Trophoblast cell (in vitro differentiated cells and primary cell): ENCODE data around the gene TACC2.

ENCODE experiments used
- DNase-seq, 2 donors: peaks; one replicate each; pipeline ENCODE4 v3.0.0-alpha.2; 2016
- H2AFZ ChIP-seq: 2 replicates; pipeline ENCODE4 v1.6.1; 2013; ENCODE audit warnings: low read length, moderate library complexity, mild to moderate bottlenecking; ENCODE audit not compliant: insufficient read depth, poor library complexity
- H2AK5ac ChIP-seq: 2 replicates; pipeline ENCODE4 v1.6.1; 2013; ENCODE audit warnings: mild to moderate bottlenecking, low read length
- H2BK120ac ChIP-seq: 2 replicates; pipeline ENCODE4 v1.6.1; 2013; ENCODE audit warnings: low read length, mild to moderate bottlenecking, moderate library complexity; ENCODE audit not compliant: insufficient read depth, poor library complexity
- H2BK12ac ChIP-seq: 2 replicates; pipeline ENCODE4 v1.6.1; 2013; ENCODE audit warnings: mild to moderate bottlenecking, low read length, moderate library complexity
- H2BK5ac ChIP-seq: 2 replicates; pipeline ENCODE4 v1.6.1; 2013; ENCODE audit warnings: low read length, low read depth, moderate library complexity, mild to moderate bottlenecking; ENCODE audit not compliant: poor library complexity
- H3K14ac ChIP-seq: 2 replicates; pipeline ENCODE4 v1.6.1; 2013; ENCODE audit warnings: mild to moderate bottlenecking, low read length
- H3K18ac ChIP-seq: 2 replicates; pipeline ENCODE4 v1.6.1; 2013; ENCODE audit warnings: mild to moderate bottlenecking, low read length
- H3K23ac ChIP-seq: 2 replicates; pipeline ENCODE4 v1.6.1; 2013; ENCODE audit warnings: low read length
- H3K27ac ChIP-seq: 2 replicates; pipeline ENCODE4 v1.5.1; 2013; ENCODE audit warnings: low read depth, mild to moderate bottlenecking, inconsistent platforms, low read length, moderate library complexity
- H3K27me3 ChIP-seq: 2 replicates; pipeline ENCODE4 v1.6.1; 2013; ENCODE audit warnings: inconsistent platforms, mild to moderate bottlenecking, low read length, moderate library complexity; ENCODE audit not compliant: insufficient read depth
- H3K36me3 ChIP-seq, 2 experiments: 1 replicate in 1 of 2; 2 replicates in 1 of 2; pipeline ENCODE4 v1.6.1; 2013; ENCODE audit warnings: low read length in 2 of 2, mild to moderate bottlenecking in 2 of 2, moderate library complexity in 1 of 2; ENCODE audit not compliant: insufficient read depth in 2 of 2, control insufficient read depth in 1 of 2
- H3K4ac ChIP-seq: 2 replicates; pipeline ENCODE4 v1.6.1; 2013; ENCODE audit warnings: low read depth, mild to moderate bottlenecking, low read length, moderate library complexity
- H3K4me1 ChIP-seq, 2 experiments: 1 replicate in 1 of 2; 2 replicates in 1 of 2; pipeline ENCODE4 v1.6.1; 2013; ENCODE audit warnings: low read length in 2 of 2, mild to moderate bottlenecking in 2 of 2, moderate library complexity in 1 of 2; ENCODE audit not compliant: insufficient read depth in 2 of 2, control insufficient read depth in 1 of 2
- H3K4me2 ChIP-seq: 2 replicates; pipeline ENCODE4 v1.6.1; 2013; ENCODE audit warnings: inconsistent platforms, mild to moderate bottlenecking, low read length, moderate library complexity
- H3K4me3 ChIP-seq: 2 replicates; pipeline ENCODE4 v1.5.1; 2013; ENCODE audit warnings: mild to moderate bottlenecking, low read depth, low read length, inconsistent platforms
- H3K79me1 ChIP-seq: one replicate; pipeline ENCODE4 v1.6.1; 2013; ENCODE audit warnings: low read length
- H3K79me2 ChIP-seq: 2 replicates; pipeline ENCODE4 v1.6.1; 2013; ENCODE audit warnings: low read length, mild to moderate bottlenecking; ENCODE audit not compliant: control insufficient read depth, insufficient read depth, poor library complexity
- H3K9ac ChIP-seq: 2 replicates; pipeline ENCODE4 v1.6.1; 2013; ENCODE audit warnings: mild to moderate bottlenecking, low read length
- H3K9me3 ChIP-seq: 2 replicates; pipeline ENCODE4 v1.6.1; 2013; ENCODE audit warnings: low read depth, mild to moderate bottlenecking, control low read depth, inconsistent platforms, low read length; ENCODE audit not compliant: insufficient read depth
- H4K12ac ChIP-seq: 2 replicates; pipeline ENCODE4 v1.6.1; 2013; ENCODE audit warnings: low read depth, mild to moderate bottlenecking, low read length, moderate library complexity
- H4K8ac ChIP-seq: 2 replicates; pipeline ENCODE4 v1.6.1; 2013; ENCODE audit warnings: low read depth, mild to moderate bottlenecking, low read length, moderate library complexity
- H4K91ac ChIP-seq: one replicate; pipeline ENCODE4 v1.6.1; 2013; ENCODE audit warnings: low read depth, mild to moderate bottlenecking, low read length, moderate library complexity
- WGBS: extraction: QIAGEN DNeasy Blood & Tissue Kit; methylation state at CpG from one replicate; pipeline ENCODE4 v1.1.7; 2013; ENCODE audit warnings: missing lambda C conversion rate; ENCODE audit not compliant: insufficient read length, insufficient coverage; ENCODE audit errors: extremely low coverage; 5-methylcytosine and 5-hydroxymethylcytosine counted together

TACC2 gene

DNA sequence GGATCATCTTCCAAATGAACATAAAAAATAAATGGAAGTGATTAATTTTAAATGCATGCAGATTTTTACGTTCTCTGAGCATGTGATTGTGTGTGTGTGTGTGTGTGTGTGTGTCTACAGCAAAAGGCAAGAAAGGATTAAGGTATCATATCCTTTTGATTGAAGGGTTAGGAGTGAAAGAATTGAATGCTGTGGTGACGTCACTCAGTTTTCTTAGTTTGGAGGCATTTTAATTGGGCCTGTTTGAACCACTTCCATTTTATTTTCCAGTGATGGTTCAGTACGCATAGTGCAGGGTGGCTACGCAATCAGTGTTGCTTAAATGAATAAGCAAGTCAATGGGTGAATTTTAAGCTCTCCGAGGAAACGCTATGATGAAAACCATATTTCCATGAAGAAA lies 31.3 kb downstream of the TACC2 start:
- Histone ChIP-seq H4K8ac (no peak overlapping the region), H2BK12ac (no peak overlapping the region), H2AFZ (no peak overlapping the region), H3K27me3 (no peaks in the 10 kb centered on the region), H4K12ac (no peak overlapping the region), H2BK120ac (no peak overlapping the region), H3K14ac (no peak overlapping the region), H3K4ac (no peak overlapping the region), H3K4me1 (peaks cover 7 to 10% of the 10 kb centered on the region in 2 experiments), H2AK5ac (no peak overlapping the region), H3K9ac (no peak overlapping the region), H2BK5ac (no peak overlapping the region), H3K79me2 (peaks cover 2% of the 10 kb centered on the region), H3K23ac (no peak overlapping the region), H3K18ac (no peak overlapping the region), H3K4me3 (no peak overlapping the region), H3K27ac (no peak overlapping the region), H4K91ac (no peak overlapping the region), H3K36me3 (no peaks in the 10 kb centered on the region), H3K9me3 (no peaks in the 10 kb centered on the region), H3K79me1 (no peaks in the 10 kb centered on the region), H3K4me2 (no peak overlapping the region)
- no CpG with 5 or more reads among the region's 6 CpGs for WGBS
- DNase-seq, result no peak

DNA sequence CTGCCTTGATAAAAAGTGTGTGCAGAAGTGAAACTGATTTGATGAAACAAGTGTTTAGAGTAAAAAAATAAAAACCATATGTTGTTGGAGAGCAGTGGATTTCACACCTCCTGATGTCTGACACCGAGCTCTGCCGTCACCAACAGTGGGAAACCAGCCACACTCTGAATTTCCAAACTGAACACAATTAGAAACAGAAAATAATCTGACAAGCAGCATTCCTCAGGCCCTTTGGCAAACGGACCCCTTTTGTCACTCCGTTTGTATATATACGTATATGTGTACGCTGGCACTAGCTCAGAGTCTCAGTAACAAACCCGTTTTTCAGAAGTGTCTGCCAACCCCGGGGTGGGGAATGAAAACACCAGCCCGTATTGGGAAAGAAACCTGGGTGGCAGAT lies 32.4 kb downstream of the TACC2 start:
- Histone ChIP-seq H3K23ac (no peak overlapping the region), H3K79me1 (no peaks in the 10 kb centered on the region), H3K79me2 (peaks cover 2% of the 10 kb centered on the region), H2AK5ac (no peak overlapping the region), H3K4me3 (no peak overlapping the region), H3K18ac (no peak overlapping the region), H2AFZ (no peak overlapping the region), H3K9me3 (no peaks in the 10 kb centered on the region), H4K8ac (no peak overlapping the region), H3K4ac (no peak overlapping the region), H2BK120ac (no peak overlapping the region), H3K27ac (no peak overlapping the region), H3K36me3 (no peaks in the 10 kb centered on the region), H3K4me2 (no peak overlapping the region), H2BK5ac (no peak overlapping the region), H3K14ac (no peak overlapping the region), H3K4me1 (peaks cover 7 to 10% of the 10 kb centered on the region in 2 experiments), H3K9ac (no peak overlapping the region), H4K12ac (no peak overlapping the region), H3K27me3 (no peaks in the 10 kb centered on the region), H2BK12ac (no peak overlapping the region), H4K91ac (no peak overlapping the region)
- no peak for DNase-seq
- no CpG with 5 or more reads among the region's 9 CpGs for WGBS

DNA sequence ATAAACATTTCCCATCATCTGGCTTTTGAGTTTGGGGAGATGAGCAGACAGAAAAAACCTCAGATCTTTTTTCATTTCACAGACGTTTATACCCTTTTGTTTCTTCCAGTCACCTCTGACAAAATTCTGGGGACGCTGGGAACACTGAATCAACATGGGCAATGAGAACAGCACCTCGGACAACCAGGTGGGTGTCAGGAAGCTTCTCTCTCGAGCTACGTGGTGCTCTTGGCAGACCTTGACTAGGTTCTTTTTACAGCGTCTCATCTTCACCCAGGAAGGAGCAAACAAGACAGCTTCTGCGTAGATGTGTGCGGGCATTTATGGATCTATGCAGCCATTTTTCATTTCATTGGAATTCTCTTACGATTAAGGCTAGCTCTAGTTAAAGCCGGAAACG lies 32.9 kb downstream of the TACC2 start:
- Histone ChIP-seq H3K18ac (no peak overlapping the region), H3K79me2 (peaks cover 2% of the 10 kb centered on the region), H3K4me2 (no peak overlapping the region)

DNA sequence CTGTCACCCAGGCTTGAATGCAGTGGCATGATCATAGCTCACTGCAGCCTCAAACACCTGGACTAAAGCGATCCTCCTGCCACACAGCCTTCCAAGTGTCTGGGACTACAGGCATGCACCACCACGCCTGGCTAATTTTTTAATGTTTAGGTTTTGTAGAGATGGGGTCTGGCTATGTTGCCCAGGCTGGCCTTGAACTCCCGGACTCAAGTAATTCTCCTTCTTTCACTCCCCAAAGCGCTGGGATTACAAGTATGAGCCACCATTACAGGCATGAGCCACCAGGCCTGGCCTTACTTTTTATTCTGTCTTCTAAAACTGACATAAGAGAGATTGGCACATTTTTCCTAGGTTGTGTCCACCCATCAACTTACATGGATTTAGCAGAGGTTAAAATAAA lies 33.3 kb downstream of the TACC2 start:
- Histone ChIP-seq H2AFZ (no peak overlapping the region), H3K14ac (no peak overlapping the region), H2BK12ac (no peak overlapping the region), H2BK120ac (no peak overlapping the region), H4K8ac (no peak overlapping the region), H3K79me2 (peaks cover 2% of the 10 kb centered on the region), H3K18ac (no peak overlapping the region), H2AK5ac (no peak overlapping the region), H3K79me1 (no peaks in the 10 kb centered on the region), H3K36me3 (no peaks in the 10 kb centered on the region), H3K4me3 (no peak overlapping the region), H3K4ac (no peak overlapping the region), H3K27me3 (no peaks in the 10 kb centered on the region), H2BK5ac (no peak overlapping the region), H4K91ac (no peak overlapping the region), H3K9me3 (no peaks in the 10 kb centered on the region), H3K27ac (no peak overlapping the region), H3K9ac (no peak overlapping the region), H3K4me1 (peaks cover 7 to 10% of the 10 kb centered on the region in 2 experiments), H3K4me2 (no peak overlapping the region), H4K12ac (no peak overlapping the region), H3K23ac (no peak overlapping the region)
- no CpG with 5 or more reads among the region's 4 CpGs for WGBS
- no peak for DNase-seq

More for the DNA sequence above, 32.9 kb downstream of the TACC2 start:
- H3K4me1 ChIP-seq, result peaks cover 7 to 10% of the 10 kb centered on the region in 2 experiments
- no peak overlapping the region for H2AK5ac ChIP-seq
- H4K12ac ChIP-seq, result no peak overlapping the region
- no peak overlapping the region for H3K4me3 ChIP-seq
- H3K36me3 ChIP-seq, result no peaks in the 10 kb centered on the region
- H3K27ac ChIP-seq, result no peak overlapping the region
- H2BK5ac ChIP-seq, result no peak overlapping the region
- no peak overlapping the region for H2BK120ac ChIP-seq
- WGBS, result no CpG with 5 or more reads among the region's 11 CpGs
- H4K8ac ChIP-seq, result no peak overlapping the region
- no peaks in the 10 kb centered on the region for H3K27me3 ChIP-seq
- H3K4ac ChIP-seq, result no peak overlapping the region
- H3K9ac ChIP-seq, result no peak overlapping the region
- H3K9me3 ChIP-seq, result no peaks in the 10 kb centered on the region
- H3K79me1 ChIP-seq, result no peaks in the 10 kb centered on the region
- H3K23ac ChIP-seq, result no peak overlapping the region
- H2AFZ ChIP-seq, result no peak overlapping the region
- H4K91ac ChIP-seq, result no peak overlapping the region
- DNase-seq, result no peak
- no peak overlapping the region for H2BK12ac ChIP-seq
- no peak overlapping the region for H3K14ac ChIP-seq
